ENCODE measurements around the gene EFCAB6.

EFCAB6 gene

DNA sequence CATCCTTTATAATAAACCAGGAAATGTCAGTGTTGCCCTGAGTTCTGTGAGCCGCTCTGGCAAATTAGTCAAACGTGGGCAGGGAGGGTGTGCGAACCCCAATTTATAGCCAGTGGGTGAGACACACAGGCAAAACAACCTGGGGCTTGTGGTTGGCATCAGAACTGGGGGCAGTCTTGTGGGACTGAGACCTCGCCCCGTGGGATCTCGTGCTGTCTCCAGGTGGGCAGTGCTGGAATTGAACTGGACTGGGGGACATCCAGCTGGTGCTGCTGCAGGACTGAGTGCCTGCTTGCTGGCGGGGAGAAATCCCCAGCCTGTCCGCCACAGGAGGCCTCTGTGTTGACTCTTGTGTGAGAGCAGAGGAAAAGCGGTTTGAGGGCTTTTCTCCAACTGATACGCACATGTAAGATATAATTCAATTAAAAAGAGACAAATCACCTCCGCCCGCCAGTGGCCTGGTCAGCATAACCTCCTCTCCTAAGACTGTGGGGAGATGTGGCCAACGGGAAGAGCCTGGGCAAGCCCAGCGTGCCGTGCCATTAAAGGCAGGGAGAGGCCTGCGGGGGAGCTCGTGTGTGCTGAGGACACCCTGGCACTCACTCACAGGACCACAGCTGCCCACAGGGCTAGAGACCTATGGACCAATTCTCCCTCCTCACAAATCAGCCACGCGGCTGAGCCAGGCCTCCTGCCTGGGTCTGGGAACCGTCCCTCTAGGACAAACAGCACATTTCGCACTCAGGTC lies 31.9 kb upstream of the EFCAB6 start:
- FAIRE-seq = no peak
- no peak for DNase-seq (ENCODE audit: insufficient read length, low spot score)
- TF ChIP-seq POLR2A (IDR thresholded peaks at IDR 0.05; ENCODE audit: low read depth, low read length) = no peak

DNA sequence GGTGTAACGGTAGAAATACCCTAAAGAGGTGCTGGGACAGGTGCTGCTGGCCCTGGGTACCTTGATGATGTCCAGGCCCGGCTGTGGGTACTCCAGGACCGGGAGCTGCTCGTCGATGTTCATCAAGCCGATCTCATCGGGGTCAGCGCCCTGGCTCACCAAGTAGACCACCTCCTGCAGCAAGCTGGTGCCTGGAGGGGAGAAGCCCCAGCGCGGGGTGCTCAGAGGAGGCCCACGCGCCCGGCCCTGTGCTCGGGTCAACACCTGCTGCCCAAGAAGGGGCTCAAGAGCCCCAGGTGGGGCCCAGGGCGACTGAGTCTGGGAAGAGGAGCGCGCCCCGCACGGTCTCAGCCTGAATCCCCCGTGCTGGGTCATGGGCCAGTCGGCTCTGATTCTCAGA lies 29.6 kb upstream of the EFCAB6 start:
- DNase-seq (ENCODE audit: insufficient read length, low spot score) = no peak
- no peak for FAIRE-seq
- TF ChIP-seq POLR2A (IDR thresholded peaks at IDR 0.05; ENCODE audit: low read depth, low read length) = no peak

DNA sequence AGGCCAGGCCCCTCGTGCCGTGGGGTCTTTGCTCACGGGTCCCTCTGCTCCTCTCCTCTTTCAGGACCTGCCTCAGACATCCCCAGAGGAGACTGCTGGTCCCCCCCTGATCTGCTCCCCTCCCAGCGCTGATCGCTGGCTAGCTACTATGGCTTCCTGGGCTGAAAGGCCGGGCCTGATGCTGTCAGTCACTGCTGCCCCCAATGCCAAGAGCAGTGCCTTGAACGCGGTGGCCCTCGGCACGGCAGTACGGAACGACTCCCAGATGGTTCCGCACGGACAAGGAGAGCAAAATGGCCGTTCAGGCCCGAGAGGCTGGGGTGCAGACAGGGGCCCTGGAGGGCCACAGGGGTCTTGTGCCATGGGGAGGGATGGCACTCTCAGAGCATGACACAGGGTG lies 28.7 kb upstream of the EFCAB6 start:
- no peak for FAIRE-seq

DNA sequence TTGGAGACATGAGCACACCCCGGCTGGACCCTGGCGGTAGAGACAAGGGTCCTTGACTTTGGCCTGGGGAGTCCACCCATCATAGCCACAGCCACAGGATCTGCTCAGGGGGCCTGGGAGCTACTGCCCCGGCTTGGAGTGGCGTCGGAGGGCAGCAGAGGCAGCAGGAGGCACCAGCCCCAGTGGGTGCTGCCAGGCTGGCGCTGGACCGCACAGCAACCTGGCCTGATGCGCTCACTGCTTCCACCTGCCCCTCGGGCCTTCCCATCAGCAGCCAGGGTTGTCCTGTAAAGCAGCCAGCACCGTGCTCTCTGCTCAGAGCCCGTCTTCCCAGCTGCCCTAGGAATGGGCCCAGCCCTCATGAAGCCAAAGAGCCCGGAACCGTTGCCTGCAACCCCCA lies 28.3 kb upstream of the EFCAB6 start:
- no peak for FAIRE-seq
- no peak for TF ChIP-seq POLR2A (IDR thresholded peaks at IDR 0.05; ENCODE audit: low read depth, low read length)
- no peak for DNase-seq (ENCODE audit: insufficient read length, low spot score)

More for the DNA sequence above, 28.7 kb upstream of the EFCAB6 start:
- TF ChIP-seq POLR2A (IDR thresholded peaks at IDR 0.05; ENCODE audit: low read depth, low read length) = no peak
- DNase-seq (ENCODE audit: insufficient read length, low spot score) = no peak

DNA sequence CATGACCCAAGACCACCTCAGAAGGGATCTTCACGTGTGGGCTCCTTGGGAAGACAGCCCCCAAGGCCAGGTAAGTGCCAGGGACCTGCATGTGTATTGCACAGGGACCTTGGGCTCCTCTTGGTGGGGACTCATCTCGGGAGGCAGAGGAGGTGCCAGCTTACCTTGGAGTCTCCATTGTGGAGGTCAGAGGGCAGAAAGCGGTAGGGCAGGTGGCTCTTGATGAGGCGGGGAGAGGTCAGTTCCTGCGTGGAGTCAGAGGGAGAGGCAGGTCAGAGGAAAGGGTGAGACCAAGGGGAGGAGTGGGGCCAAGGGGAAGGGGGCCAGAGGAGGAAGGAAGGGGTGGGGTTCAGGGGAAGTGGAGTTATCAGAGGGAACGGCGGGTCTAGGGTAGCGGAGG lies 27.7 kb upstream of the EFCAB6 start:
- FAIRE-seq (no peak), DNase-seq (ENCODE audit: insufficient read length, low spot score) (no peak)
- no peak for TF ChIP-seq POLR2A (IDR thresholded peaks at IDR 0.05; ENCODE audit: low read depth, low read length)

DNA sequence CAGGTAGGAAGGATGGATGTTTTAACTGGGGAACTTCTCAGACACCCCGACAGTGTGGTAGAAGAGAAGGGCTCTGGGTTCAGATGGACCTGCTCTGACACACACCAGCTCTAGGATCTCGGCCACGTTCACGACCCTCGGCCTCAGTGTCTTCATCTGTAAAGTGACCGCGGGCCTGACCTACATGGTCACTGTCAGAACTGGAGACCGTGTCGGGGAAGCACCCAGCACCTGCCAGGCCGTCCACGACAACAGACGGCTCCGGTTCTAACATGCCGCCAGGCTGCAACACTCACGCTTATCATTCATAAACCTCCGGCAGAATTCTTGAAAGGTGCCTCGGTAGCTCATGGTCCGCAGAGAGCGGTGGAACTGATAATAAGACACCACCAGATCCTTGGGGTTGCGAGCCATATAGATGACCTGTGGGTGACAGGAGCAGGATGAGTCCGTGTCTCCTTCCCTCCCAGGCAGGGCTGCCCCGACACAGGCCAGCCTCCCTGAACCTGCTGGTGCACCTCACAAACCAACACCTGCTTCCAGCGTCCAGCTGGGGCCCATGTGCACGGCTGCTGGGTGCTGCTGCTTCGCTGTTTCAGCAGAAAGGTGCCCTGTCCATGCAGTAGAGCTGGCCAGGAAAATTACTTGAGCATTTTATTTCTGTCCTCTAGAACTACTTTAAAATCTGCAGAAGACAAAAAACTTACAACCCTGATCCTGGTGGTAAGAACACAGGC lies 26.6 kb upstream of the EFCAB6 start:
- no peak for TF ChIP-seq POLR2A (IDR thresholded peaks at IDR 0.05; ENCODE audit: low read depth, low read length)
- FAIRE-seq (no peak), DNase-seq (ENCODE audit: insufficient read length, low spot score) (no peak)

DNA sequence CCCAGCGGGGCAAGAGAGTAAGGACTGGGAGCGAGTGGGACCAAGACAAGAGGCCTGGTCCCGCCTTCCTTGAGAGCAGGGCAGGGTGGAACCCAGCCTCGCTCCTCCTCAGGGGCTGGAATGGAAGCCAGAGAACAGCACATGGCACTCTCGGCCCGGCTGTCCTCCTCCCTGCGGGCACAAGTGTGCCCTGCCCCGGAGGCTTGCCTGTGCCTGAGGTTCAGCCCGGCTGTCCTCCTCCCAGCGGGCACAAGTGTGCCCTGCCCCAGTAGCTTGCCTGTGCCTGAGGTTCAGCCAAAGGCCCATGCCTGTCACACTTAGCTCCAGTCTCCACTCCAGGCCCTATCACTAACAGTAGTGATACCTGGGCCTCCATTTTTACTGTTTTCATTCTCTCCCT lies 26.1 kb upstream of the EFCAB6 start:
- DNase-seq (ENCODE audit: insufficient read length, low spot score) = no peak
- TF ChIP-seq POLR2A (IDR thresholded peaks at IDR 0.05; ENCODE audit: low read depth, low read length) = no peak
- FAIRE-seq = no peak

DNA sequence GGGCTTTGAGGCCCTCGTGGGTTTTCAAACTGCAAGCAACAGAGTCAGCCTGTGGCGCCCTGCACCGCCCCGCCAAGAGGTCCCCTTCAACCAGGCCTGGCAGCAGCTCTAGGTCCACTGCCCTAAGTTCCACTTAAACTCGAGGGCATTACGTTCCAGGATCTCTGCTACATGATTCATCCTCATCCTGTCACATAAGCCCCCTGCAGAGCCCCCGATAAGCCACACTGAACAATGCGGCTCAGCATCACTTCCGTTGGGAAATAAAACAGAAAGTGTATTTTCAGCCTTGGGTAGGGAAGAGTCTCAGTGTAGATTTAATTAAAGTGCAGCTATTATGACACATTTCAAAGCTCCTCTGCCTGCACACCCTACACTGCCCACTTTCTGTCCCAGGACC lies 25.6 kb upstream of the EFCAB6 start:
- no peak for TF ChIP-seq POLR2A (IDR thresholded peaks at IDR 0.05; ENCODE audit: low read depth, low read length)
- no peak for DNase-seq (ENCODE audit: insufficient read length, low spot score)

DNA sequence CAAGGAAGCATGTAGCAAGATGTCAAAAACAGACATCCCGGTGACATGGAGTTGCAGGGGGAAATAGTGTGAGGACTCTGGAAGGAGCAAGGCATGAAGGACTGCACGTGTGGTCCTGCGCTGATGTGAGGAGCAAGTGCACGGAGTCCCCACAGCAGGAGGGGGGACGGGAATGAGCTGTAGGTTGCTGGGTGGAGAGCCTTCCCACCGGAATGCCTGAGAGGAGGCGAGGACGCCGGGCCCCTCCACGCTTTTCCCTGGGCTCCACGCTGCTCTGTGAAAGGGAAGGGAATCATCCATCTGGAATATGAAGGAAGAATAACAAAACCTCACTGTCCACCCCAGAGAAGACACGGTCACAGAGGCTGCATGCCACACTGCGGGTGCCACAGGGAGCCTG lies 23.6 kb upstream of the EFCAB6 start:
- FAIRE-seq (no peak), DNase-seq (ENCODE audit: insufficient read length, low spot score) (no peak)
- no peak for TF ChIP-seq POLR2A (IDR thresholded peaks at IDR 0.05; ENCODE audit: low read depth, low read length)

More for the DNA sequence above, 25.6 kb upstream of the EFCAB6 start:
- no peak for FAIRE-seq

DNA sequence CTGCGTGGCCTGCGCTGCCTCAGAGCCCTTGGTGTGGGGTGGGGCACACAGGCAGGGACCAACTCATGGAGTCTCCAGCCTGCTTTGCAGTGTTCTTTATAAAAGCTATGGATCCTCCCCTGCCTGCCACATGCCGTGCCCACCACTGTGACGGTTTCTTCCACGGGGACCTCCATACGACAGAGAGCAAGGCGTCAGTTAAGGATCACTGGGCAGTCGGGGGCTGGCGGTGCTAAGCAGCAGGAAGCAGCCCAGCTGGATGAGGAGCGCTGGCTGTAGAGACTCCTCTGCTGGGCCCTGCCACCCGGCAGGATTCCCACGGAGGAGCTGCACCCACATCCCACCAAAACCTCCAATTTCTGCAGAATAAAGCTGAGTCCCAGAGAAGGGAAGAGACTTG lies 23.1 kb upstream of the EFCAB6 start:
- no peak for FAIRE-seq

DNA sequence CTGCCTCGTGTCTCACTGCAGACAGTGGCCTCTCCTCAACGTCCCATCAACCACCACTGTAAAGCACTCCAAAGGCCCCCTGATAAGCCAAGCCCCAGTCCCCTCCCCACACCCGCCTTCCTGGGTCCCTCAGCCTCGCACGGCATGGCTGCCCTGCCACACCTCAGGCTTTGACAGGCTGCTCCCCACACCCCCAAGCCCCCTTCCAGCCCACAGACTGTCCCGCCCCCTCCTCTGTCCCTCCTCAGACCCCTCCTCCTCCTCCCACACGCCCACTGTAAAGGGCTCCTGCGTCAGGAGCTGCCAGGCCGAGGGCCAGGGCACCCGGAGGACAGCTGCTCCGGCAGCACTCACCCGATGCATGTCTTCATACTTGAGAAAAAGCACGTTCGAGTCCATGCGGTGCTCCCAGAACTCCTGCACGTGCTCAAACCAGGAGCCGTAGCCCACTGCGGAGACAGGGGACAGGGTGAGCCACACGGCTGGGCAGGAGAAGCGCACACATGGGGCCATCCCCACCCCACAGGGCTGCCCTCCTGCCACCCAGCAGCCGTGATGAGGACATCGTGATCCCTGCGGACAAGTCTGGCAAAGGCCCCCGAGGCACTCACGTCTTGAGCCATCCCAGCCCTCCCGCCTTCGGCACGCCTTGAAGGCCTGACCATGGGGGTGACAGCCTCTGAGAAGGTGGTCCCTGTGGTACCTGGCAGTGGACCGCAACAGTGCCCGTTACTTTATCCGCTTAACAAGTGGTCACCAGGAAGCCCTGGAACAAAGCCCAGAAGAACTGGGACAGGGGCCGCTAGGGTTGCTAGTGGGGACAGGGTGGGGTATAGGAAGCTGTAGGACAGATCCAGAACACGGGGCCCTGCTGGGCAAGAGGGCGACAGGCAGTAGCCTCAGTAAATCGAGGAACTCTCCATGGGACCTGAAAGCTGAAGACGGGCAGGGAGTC lies 21.5 kb upstream of the EFCAB6 start:
- no peak for DNase-seq (ENCODE audit: insufficient read length, low spot score)
- FAIRE-seq = no peak
- no peak for TF ChIP-seq POLR2A (IDR thresholded peaks at IDR 0.05; ENCODE audit: low read depth, low read length)

More for the DNA sequence above, 23.1 kb upstream of the EFCAB6 start:
- TF ChIP-seq POLR2A (IDR thresholded peaks at IDR 0.05; ENCODE audit: low read depth, low read length) = no peak
- no peak for DNase-seq (ENCODE audit: insufficient read length, low spot score)

DNA sequence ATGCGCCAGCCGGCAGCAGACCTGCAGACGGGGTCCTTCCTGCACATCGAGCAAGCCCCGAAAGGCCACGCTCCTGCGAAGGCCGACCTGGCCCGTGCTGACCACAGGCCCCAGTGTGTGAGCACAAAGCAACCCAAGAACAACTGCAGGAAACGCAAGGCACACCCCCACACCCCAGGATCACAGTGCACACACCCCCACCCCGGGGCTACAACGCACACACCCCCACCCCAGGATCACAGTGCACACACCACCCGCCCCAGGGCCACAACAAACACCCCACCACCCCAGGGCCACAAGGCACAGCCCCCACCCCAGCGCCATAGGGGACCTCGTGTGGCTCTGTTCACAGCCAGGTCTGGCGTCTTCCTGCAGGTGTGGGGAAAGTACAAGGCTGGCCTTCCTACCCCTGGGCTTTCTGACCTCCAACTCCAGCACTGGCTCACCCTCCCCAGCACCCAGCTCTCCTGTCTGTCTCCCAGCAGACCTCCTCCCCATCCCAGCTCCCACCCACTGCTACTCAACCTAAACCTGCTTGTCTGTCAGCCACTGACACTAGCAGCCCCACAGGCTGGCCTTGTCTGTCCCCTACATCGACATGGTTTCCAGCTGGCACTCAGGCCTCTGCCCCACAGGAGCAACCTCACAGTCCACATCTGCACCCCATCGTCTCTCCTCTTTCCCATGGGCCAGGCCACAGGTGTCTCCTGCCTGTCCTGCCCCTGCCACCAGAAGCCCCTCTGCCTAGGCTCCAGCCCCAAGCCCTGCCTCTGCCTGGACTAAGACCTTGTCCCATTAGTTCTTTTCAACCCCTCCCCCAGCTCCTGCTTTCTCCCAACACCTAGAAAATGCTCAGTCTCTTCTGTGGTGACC lies 20.5 kb upstream of the EFCAB6 start:
- TF ChIP-seq POLR2A (IDR thresholded peaks at IDR 0.05; ENCODE audit: low read depth, low read length) = no peak
- FAIRE-seq (no peak), DNase-seq (ENCODE audit: insufficient read length, low spot score) (no peak)
